T follicular helper cell (primary cell): ENCODE measurements around the gene ERC1.

Experiments used
- DNase-seq: peaks from one replicate; pipeline ENCODE4 v3.0.0-alpha.2; 2020; ENCODE audit warnings: low read depth

Gene ERC1

GRCh38 chr12:1510056-1510812, 519.2 kb downstream of the ERC1 start:
- DNase-seq, result no peak

GRCh38 chr12:1515010-1515409, 524.0 kb downstream of the ERC1 start:
- no peak for DNase-seq

DNA sequence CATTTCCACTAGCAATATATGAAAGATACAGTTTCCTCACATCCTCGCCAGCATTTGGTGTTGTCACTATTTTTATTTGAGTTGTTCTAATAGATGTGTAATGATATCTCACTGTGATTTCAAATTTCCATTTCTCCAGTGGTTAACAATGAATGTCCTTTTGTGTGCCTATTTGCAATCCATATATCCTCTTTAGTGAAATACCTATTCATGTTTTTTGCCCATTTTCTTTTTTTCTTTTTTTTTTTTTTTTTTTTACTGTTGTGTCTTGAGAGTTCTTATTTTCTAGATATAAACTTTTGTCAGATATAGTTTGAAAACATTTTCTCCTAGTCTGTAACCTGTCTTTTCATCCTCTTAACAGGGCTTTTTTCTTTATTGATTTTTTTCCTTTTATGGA, 524.4 kb downstream of the ERC1 start:
- DNase-seq, result no peak

GRCh38 chr12:1517007-1517406, 526.0 kb downstream of the ERC1 start:
- DNase-seq, result no peak

DNA sequence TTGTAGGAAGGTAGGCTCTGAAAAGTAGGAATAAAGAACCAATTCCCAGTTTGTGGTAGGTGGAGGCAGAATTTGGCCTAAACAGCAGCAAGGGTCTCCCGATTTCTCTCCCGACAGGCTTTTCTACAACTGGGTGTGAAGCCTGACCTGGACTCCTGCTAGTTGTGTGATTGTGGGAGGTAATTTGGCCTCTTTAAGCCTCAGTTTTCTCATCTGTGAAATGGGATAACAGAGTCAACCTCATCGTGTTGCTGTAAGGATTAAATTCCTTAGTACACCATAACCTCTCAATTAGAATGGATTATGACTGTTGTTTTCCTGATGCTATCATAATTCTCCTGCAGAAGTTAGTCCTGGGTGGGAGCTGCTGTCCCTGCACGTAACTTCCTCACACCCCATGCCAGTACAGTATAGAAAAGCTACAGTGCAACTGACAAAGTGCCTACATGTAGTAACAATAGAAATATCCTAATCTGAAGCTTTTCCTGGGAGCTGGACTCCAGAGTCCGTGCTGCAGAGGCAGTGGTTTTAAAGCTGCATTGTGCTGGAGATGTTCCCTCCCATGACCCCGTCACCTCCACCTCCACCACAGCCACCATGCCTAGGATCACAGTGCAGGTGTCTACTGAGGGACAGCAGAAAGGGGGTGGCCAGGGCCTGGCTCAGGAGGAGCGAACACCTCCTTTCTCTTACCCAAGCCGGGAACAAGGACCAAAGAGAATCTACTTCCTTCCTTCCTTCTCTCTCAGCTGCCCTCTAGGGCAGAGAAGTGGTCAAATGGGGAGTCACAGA, 526.9 kb downstream of the ERC1 start:
- no peak for DNase-seq

GRCh38 chr12:1518591-1519516, 527.8 kb downstream of the ERC1 start:
- DNase-seq, result no peak

DNA sequence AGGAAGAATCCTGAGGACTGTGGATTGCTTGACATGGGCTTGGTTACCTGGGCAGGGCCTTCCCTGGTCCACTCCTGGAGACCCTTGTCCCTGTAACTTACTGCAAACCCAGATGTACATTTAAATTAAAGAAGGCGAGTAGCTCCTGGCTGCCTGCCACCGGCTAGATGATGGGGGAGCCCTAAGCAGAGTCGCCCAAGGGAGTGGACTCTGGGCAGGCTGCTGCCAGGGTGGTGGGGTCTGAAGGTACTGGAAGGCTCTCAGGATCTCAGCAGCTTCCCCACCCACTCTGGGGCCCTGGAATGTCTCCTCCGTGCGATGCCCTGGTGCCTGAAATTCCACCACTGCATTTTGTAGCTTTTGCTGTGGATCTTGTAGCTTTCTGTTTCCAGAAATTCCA, 528.6 kb downstream of the ERC1 start:
- no peak for DNase-seq

DNA sequence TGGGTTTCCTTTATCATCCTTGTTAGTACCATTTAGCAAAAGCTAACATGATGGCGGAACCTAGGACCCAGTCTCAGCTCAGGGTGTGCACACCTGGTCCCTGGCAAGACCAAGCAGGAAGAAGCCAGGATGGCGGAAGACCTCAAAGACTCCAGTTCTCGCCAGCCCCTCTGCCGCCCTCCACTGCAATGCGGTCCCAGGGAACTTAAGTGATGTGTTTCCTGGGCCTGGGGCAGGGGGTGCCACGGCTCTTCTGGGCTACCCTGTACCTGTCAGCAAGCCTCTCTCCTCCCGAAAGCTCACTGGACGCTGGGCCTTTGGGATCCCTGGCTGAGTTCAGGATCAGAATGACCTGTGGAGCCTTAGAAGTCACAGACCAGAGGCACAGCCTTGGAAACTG, 532.0 kb downstream of the ERC1 start:
- no peak for DNase-seq

DNA sequence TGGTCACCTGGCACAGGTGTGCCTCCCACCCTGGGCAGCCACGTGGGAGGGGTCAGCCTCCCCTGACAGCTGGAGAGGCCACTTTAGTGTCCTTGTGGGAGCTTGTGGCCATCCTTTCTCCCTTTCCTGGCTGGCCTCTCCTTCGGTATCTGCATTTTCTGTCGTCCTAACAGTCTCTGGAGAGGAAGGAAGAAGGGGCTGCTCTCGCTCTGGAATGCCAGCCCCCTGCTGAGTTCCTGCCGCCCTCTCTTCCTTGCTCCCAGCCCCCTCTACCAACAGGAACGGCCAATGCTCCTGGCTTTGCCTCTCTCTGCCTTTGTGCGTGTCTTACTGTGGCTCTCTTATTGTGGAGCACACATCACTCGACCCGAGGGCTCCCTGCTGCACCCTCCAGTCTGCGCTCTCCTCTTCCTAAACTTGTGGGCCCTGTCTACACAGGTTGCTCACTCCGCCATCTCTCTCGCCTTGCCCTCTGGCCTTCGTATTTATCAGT, 532.6 kb downstream of the ERC1 start:
- no peak for DNase-seq

DNA sequence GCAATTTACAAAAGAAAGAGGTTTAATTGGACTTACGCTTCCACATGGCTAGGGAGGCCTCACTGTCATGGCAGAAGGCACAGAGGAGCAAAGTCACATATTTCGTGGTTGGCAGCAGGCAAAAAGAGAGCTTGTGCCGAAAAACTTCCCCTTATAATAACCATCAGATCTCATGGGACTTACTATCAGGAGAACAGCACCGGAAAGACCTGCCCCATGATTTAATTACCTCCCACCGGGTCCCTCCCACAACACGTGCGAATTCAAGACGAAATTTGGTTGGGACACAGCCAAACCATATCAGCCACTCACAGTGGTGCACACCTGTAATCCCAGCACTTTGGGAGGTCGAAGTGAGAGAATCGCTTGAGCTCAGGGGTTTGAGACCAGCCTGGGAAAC, 534.8 kb downstream of the ERC1 start:
- no peak for DNase-seq

DNA sequence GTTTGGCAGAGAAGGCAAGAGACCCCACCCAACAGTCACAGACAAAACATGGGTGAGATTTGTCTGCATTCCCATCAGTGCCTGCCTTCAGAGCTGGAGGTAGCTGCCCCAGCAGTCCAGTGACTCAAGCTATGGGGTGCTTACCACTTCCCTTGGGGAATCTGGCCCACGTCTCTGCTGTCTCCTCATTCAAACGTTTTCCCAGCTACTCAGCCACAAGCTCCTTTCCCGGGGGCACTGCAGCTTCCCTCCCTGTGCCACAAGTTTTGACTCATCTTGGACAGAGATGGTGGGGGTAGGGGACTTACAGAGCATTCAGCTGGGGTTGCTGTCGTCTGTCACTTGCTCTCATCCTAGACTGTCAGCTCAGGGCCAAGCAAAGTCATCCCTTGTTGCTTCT, 536.8 kb downstream of the ERC1 start:
- DNase-seq, result no peak

- no peak for DNase-seq
Measured at GRCh38 chr12:1528791-1529190, 537.8 kb downstream of the ERC1 start.

DNA sequence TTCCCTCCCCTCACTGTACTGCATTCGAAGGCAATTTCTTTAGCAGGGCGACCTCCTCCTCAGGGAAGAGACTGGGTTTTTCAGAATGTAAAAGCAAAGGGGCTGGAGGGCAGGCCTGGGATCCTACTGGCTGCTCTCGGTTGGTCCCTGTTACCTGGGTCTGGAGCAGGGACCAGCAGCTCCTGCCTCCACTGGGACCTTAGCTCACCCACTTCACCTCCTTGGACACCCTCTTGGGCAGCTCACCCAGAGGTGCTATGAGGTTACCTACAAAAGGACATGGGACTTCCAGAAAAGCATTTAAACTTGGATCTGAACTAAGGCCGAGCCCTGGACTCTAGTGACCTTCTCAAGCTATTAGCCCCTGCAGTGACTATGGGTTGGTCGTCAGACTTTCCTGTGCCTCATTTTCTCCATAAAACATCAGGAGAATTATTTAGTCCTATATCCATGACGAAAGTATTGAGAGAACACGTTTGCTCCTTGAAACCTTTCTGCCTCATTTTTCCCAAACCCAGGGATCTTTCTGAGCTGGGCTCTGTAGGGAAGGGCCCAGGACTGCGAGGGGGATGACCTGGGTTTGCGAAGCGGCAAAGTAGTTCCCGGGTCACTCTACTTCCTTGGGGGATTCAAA, 538.3 kb downstream of the ERC1 start:
- DNase-seq, result no peak

DNA sequence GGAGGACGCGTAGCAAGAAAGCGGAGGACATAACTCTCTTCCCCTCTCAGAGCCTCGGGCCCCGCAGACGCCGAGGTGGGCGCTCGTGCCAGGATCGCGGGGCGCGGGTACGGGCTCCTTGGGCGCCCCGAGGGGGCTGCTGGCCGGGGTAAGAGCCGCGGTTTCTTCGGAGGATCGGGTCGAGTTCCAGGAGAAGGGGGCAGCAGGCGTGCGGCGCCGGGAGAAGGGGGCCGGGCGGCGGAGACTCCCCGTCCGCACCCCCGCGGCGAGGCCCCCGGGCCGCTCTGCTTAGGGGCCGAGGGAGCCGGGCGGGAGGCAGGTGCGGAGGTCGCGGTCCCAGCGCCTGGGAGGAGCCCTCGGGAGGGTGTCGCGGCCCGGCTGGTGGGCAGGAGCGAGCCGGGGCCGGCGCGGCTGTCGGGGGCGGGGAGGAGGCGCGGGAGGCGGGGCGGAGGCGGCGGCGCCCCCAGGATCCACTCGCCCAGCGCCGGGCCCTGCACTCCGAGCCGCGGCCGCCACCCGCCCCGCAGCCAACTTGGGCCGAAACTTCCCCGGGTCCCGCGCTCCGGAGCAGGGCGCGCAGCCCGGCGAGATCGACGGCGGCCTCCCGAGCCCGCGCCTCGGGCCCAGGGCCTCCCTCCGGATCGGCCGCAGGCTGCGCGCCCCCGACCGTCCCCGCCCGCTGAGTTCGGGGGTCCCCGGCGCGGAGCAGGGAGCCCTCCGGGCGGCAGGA, 539.0 kb downstream of the ERC1 start:
- no peak for DNase-seq

- DNase-seq, result no peak
Measured at GRCh38 chr12:1530592-1531152, 539.6 kb downstream of the ERC1 start.

DNA sequence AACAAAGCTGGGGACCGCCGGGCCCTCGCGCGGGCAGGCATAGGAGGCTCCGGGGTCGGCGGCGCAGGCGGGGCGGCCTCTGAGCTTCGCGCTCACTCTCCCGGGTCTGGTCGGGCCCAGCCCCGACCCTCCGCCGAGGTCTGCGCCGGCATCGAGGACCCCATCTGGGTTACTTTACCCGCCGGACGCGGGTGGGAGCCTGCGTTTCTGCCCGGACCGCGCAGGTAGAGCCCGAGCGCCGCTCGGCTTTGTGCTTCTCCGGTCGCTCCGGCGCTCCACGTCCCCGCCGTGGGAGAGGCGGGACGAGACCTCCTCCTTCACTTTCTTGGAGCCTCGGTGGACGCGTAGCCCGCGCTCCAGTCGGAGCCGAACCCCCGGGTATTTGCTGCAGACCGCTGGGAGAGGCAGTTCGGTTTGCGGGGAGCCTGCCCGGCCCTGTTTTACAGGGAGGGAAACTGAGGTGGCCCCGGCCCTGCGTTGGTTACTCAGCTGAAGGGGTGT, 540.2 kb downstream of the ERC1 start:
- DNase-seq, result no peak

GRCh38 chr12:1531654-1532374, 540.8 kb downstream of the ERC1 start:
- no peak for DNase-seq

GRCh38 chr12:1532375-1533165, 541.5 kb downstream of the ERC1 start:
- DNase-seq, result no peak

- no peak for DNase-seq
Measured at GRCh38 chr12:1533205-1533601, 542.2 kb downstream of the ERC1 start.
